GM18517 (cell line): ENCODE results near the gene LORICRIN.
"Not testable (repeated sequence)": the region's sequence is repeated elsewhere in the genome, so short reads cannot be mapped to it uniquely, and the experiment has no call there.

ENCODE experiments used
- ATAC-seq: cut with Tn5 transposase; IDR thresholded peaks from one replicate; pipeline ENCODE4 v1.9.1; 2021; ENCODE audit warnings: mild to moderate bottlenecking, moderate library complexity; ENCODE audit not compliant: unreplicated experiment

Gene LORICRIN

GRCh38 chr1:153259387-153259786 is at the start of gene LORICRIN:
TSS of gene LORICRIN (plus strand) at chr1:153259687. CDS start at chr1:153260950, 1,263 bp downstream.
- ATAC-seq, result no peak

GRCh38 chr1:153210206-153210605 is 49.3 kb upstream of the LORICRIN start:
- ATAC-seq, result no peak

- no peak for ATAC-seq
Observed at GRCh38 chr1:153212201-153212600, 47.3 kb upstream of the LORICRIN start.

- ATAC-seq, result no peak
Observed at GRCh38 chr1:153213519-153213918, 46.0 kb upstream of the LORICRIN start.

GRCh38 chr1:153217212-153217611 is 42.3 kb upstream of the LORICRIN start, which contains the start of gene PRR9:
TSS of gene PRR9 (plus strand) at chr1:153217584. CDS start at chr1:153218145, 561 bp downstream.
- no peak for ATAC-seq

GRCh38 chr1:153217744-153218416 is 41.6 kb upstream of the LORICRIN start:
- ATAC-seq, result no peak

GRCh38 chr1:153220606-153221303 is 38.7 kb upstream of the LORICRIN start:
- ATAC-seq, result no peak

GRCh38 chr1:153223040-153223891 is 36.2 kb upstream of the LORICRIN start:
- ATAC-seq, result peak; percentile 64

- no peak for ATAC-seq
Observed at GRCh38 chr1:153227810-153228209, 31.7 kb upstream of the LORICRIN start.

- no peak for ATAC-seq
Observed at GRCh38 chr1:153228491-153228890, 31.0 kb upstream of the LORICRIN start.

GRCh38 chr1:153229076-153229829 is 30.2 kb upstream of the LORICRIN start:
- ATAC-seq, result not testable (repeated sequence)

GRCh38 chr1:153231363-153231762 is 28.1 kb upstream of the LORICRIN start:
- ATAC-seq, result no peak

GRCh38 chr1:153231785-153232184 is 27.7 kb upstream of the LORICRIN start:
- ATAC-seq, result no peak

- no peak for ATAC-seq
Observed at GRCh38 chr1:153232553-153232952, 26.9 kb upstream of the LORICRIN start.

- ATAC-seq, result no peak
Observed at GRCh38 chr1:153233448-153233847, 26.0 kb upstream of the LORICRIN start.

GRCh38 chr1:153238527-153238926 is 21.0 kb upstream of the LORICRIN start:
- no peak for ATAC-seq

- ATAC-seq, result no peak
Observed at GRCh38 chr1:153242160-153242559, 17.3 kb upstream of the LORICRIN start.

GRCh38 chr1:153245466-153245865 is 14.0 kb upstream of the LORICRIN start:
- no peak for ATAC-seq

- no peak for ATAC-seq
Observed at GRCh38 chr1:153246018-153246417, 13.5 kb upstream of the LORICRIN start.

- ATAC-seq, result no peak
Observed at GRCh38 chr1:153246825-153247224, 12.7 kb upstream of the LORICRIN start.
